Right kidney (tissue), 1 donor: ENCODE measurements around the gene ZNF384.

Experiments used
- DNase-seq: peaks from one replicate; pipeline ENCODE4 v3.0.0-alpha.2; 2016

The ZNF384 gene

GRCh38 chr12:6620885-6621274, 68.3 kb downstream of the ZNF384 start:
- DNase-seq: no peak

GRCh38 chr12:6620137-6620884, 68.9 kb downstream of the ZNF384 start:
- peak; percentile 82 for DNase-seq

GRCh38 chr12:6618483-6619225, 70.5 kb downstream of the ZNF384 start:
- no peak for DNase-seq
